ENCODE data around the gene CECR2.

GRCh38 chr22:17484608-17485007 lies 115.3 kb downstream of the CECR2 start:
- TF ChIP-seq ZNF274 (IDR thresholded peaks at IDR 0.05; ENCODE audit: low read depth, low read length) = no peak
- TF ChIP-seq YY1 (IDR thresholded peaks at IDR 0.05; ENCODE audit: insufficient read depth, insufficient read length) = no peak
- TF ChIP-seq SUZ12 (IDR thresholded peaks at IDR 0.05; ENCODE audit: extremely low read depth, insufficient read depth, insufficient read length) = no peak
